Ovary (tissue), 3 donors: Measurements from ENCODE around the gene NUDCD3.

Experiments
- EP300 ChIP-seq: sonication (generic); formaldehyde crosslinking; IDR thresholded peaks from one replicate; pipeline ENCODE4 v1.6.1; 2017; ENCODE audit warnings: antibody characterized with exemption
- TF ChIP-seq, protein P1 (sequence below), 3 donors: fragments of 450-650 bp in 2 of 3; fragments of 200-600 bp in 1 of 3; IDR thresholded peaks; one replicate each; pipeline versions ENCODE4 v1.5.1 to v1.8.0; 2016 to 2022; ENCODE audit warnings: antibody characterized with exemption in 3 of 3, mild to moderate bottlenecking in 1 of 3
- donor health status: DM: no; HTN: no; CAD: no.

DNA sequence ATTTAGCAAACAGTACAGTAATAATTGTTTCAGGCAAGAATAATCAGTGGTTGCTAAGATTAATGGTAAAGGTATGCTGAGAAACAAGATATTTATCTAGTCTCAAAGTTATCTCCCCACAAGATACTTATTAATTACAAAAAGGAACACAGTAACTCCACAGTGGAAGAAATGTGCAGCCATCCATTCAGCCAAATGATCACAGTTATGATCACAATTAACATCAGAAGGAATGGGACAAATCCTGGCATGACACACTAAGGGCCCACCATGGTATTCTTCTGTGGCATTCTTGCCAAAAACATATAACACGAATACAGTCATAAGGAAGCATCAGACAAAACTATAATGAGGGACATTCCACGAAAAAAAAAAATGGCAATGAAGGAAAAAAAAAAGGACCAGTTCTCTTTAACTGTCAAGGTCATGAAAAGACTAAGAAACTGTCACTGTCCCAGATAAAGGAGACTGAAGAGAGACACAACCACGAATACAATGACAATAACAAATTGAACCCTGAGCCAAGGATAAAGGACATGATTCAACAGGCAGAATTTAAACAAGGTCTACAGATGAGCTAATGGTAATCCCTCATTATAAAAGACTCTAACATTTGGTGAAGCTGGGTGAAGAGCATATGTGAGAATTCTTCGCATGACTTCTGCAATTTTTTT, 20.9 kb downstream of the NUDCD3 start:
- TF ChIP-seq, protein P1, sequence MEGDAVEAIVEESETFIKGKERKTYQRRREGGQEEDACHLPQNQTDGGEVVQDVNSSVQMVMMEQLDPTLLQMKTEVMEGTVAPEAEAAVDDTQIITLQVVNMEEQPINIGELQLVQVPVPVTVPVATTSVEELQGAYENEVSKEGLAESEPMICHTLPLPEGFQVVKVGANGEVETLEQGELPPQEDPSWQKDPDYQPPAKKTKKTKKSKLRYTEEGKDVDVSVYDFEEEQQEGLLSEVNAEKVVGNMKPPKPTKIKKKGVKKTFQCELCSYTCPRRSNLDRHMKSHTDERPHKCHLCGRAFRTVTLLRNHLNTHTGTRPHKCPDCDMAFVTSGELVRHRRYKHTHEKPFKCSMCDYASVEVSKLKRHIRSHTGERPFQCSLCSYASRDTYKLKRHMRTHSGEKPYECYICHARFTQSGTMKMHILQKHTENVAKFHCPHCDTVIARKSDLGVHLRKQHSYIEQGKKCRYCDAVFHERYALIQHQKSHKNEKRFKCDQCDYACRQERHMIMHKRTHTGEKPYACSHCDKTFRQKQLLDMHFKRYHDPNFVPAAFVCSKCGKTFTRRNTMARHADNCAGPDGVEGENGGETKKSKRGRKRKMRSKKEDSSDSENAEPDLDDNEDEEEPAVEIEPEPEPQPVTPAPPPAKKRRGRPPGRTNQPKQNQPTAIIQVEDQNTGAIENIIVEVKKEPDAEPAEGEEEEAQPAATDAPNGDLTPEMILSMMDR (IDR thresholded peaks at IDR 0.05) = no peak
- TF ChIP-seq EP300 = no peak
